Brain pericyte (primary cell): ENCODE data around the gene NOTUM.

Experiments
- DNase-seq: peaks from one replicate; pipeline ENCODE4 v3.0.0-alpha.2; 2012; ENCODE audit warnings: low read depth, low spot score

Gene NOTUM

DNA sequence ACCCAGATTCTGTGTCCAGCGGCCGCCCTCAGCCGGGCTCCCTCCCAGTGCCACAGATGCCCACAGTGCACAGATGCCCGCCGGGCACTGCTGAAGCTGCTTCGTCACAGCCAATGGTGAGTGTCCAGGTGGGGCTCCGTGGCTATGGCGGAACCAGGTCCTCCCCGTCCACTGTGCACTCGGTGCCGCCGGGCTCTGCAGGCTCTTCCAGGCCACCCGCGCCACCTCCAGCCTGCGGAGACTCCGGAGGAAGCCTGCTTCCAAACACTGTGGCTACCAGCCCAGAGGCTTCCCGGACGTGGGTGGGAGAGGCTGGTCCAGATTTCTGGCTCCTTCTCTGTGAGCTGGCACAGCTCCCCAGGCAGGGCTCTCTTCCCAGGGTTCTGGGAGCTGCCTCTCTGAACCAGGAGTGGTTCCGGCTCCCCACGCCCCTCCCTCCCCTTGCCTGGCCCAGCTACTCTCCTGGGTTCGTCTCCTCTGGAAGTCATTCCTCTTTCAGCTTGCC lies 21.1 kb downstream of the NOTUM start:
- DNase-seq = no peak

DNA sequence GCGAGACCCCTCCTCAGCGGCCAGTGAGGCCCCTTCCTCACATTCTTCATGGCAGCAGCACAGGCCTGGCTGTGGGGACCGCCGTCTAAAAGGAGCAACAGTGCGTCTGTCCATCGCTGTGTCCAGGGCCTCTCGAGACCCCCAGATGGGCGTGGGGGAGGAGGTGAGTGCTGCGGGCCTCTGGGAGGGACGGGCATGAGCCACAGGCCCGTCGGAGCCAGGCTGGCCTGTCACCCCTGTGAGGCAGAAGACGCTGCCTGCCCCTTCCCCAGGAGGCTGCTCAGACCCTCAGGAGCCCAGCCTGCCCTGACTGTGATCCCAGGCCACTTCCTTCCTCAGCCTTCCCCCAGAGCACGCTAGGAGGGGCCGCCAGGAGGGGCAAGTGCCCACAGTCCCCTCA lies 21.8 kb downstream of the NOTUM start:
- no peak for DNase-seq

DNA sequence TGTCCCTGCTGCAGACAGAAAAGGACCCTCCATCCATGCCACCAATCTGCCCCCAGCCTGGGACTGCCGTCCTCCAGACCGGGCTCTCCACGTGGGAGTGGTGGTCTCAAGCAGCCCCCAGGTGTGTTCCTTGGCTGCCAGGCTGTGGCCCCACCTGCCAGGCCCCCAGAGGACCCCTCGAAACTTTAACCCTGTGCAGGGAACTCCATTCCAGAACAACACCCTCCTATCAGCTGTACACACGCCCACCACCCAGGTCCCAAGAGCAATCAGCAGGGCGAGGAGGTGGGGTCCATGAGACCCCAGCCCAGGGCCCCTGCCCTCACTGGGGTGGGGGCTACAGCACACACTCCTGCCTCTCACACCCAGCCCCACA lies 25.3 kb downstream of the NOTUM start:
- DNase-seq = no peak

DNA sequence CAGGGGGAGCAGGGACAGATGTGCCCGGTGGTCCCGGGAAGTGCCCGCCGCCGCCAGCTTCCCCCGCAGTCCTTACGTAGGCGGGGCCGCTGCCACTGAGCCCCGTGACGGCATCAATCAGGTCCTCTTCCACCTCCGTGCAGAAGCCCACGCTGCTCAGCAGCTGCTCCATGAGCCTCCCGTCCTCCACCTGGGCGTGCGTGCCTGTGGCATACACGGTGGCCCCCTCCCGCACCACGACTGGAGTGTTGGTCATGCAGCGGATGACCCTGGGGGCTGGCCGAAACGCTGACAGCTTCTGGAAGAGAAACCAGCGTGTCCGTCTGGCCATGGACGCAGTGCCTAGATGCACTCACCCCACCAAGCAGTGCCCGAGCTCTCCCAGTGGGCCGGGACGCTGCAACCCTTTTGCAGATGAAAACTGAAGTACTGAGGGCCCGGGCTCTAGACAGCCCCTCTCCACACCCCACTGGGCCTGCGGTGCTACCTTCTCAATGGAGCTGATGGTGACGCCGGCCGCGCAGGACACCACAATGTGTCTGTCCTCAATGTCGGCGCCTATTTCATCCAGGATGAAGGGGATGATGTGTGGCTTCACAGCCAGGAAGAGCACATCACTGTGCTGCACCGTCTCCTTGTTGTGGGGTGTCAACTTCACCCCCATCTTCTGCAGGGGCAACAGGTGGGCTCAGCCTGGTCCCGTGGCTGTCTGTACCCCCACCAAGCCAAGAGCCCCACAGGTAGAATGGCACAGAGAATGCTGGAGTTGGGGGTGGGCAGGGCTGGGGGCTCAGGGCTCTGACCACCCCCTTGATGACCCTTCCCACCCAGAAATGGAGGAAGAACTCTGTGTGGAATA lies 25.9 kb downstream of the NOTUM start:
- no peak for DNase-seq

DNA sequence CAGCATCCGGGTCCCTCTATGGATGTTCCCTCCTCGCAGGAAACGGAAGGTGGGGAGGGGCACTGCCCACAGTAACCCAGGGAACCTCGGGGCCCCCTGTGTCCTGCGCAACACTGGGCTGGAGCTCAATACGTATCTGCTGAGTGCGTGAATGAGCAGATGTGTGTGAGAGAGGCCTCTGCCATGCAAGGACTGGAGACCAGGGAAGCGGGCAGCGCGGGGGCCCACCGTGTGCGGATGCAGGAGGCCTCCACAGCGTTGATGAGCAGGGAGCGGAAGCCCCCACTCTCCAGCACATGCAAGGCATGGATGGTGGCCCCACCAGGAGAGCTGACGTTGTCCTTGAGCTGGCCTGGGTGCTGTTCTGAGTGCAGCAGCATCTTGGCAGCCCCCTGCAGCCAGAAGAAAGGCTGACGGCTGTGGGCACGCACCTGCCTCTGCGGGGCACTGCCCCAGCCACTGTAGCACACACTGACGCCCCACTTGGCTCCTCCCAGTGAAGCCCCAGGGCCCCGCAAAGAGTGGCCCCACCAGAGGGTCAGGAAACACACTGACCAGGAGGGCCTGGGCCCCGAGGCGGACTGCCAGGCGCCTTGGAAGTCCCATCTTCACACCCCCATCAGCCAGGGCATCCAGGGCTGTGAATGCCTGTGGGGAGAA lies 26.8 kb downstream of the NOTUM start:
- no peak for DNase-seq

DNA sequence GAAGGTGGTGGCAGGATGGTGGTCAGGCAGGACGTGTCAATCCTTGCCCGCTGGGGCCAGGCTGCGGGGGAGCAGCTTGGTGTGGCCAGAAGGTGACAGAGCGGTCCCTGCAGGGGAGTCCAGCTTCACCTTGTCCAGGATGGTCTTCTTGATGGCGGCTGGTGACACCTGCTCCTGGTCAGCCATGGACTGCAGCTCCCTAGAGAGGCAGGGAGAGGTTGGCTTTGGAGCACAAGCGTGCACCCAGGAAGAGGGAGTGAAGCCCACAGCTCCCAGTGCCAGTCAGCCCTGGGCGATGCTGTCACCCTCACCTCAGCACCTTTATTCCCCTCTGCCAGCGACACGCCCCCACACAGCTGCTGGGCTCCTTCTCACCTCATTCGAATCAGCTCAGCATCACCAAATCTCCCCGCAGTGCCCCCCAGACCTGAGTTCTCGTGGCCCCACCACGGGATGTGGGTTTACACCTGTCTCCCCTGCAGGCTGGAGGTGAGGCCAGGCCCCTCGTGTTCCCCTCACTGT lies 27.7 kb downstream of the NOTUM start:
- no peak for DNase-seq

DNA sequence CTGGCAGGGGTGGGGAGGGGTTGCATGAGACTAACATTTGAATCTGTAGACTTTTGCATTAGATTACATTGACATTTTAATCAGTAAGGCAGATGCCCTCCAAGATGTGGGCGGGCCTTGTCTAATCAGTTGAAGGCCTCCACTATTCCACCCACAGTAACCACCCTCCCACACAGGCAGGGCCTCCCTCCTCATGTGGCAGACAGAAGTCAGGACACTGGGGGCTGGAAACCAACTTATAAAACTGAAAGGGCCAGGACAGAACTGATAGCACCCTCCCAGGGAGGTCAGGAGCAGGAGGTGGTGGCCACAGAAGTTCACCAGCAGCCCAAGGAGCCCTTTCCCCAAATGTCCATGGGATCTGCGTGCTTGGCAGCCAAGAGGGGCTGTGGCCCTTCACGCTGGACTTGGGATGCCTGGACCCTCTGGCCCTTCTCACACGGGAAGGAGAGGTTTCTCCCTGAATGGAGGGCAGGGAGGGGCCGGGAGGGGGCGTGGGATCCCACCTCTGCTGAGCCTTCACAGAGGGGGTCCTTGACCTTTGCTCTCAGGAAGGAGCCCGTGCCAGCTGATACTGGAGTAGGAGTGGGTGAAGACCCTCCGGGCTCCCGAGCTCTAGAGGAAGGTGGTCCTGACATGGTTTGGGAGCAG lies 28.5 kb downstream of the NOTUM start:
- no peak for DNase-seq

DNA sequence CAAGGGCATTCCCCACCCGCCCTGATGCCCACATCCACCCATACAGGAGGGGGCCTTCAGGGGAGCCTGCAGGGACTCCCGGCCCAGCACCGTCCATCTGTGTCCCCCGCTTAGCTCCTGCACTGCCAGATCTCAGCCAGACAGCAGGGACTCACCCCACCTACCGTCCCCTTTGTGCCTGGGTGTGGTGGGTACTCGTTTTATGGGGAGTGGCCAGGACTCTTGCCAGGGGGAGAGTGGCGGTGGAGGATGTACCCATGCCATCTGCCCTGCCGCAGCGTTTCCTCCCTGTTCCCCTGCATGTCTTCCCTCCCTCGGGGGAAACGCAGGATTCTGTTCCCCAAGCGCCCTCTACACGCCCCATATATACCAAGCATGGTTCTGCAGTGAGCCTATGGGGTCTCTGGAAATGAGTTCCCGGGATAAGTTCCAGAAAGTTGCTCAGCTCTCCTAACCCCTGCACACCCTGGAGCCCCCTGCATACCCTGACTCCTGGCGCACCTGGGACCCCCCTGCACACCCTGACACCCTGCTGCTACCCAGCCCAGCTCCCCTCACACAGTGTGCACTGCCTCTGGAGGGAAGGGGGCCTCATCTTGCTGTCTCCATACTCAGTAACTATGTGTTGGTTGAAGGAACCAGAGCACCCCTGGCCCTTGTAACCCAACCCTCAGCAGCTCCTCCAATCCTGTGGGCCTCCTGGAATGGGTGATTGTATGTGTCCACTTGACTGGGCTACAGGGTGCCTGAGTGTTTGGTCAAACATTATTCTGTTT lies 29.2 kb downstream of the NOTUM start:
- DNase-seq = no peak

DNA sequence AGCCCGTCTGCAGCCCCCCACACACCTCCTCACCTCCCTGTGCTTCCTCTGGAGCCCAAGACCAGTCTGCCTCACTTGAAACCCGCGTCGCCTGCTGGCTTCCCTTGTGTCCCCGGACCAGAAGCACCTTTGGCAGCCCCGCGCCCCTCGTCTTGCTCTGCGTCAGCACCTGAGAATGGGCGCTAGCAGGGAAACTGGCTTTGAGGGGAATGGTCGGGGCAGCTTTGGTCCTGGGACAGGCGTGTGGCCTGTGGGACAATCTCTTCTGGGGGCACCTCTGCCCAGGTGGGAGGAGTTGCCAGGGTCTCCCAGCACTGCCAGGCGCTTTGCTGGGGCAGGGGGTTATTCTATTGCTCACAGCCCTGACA lies 29.8 kb downstream of the NOTUM start:
- DNase-seq = no peak

DNA sequence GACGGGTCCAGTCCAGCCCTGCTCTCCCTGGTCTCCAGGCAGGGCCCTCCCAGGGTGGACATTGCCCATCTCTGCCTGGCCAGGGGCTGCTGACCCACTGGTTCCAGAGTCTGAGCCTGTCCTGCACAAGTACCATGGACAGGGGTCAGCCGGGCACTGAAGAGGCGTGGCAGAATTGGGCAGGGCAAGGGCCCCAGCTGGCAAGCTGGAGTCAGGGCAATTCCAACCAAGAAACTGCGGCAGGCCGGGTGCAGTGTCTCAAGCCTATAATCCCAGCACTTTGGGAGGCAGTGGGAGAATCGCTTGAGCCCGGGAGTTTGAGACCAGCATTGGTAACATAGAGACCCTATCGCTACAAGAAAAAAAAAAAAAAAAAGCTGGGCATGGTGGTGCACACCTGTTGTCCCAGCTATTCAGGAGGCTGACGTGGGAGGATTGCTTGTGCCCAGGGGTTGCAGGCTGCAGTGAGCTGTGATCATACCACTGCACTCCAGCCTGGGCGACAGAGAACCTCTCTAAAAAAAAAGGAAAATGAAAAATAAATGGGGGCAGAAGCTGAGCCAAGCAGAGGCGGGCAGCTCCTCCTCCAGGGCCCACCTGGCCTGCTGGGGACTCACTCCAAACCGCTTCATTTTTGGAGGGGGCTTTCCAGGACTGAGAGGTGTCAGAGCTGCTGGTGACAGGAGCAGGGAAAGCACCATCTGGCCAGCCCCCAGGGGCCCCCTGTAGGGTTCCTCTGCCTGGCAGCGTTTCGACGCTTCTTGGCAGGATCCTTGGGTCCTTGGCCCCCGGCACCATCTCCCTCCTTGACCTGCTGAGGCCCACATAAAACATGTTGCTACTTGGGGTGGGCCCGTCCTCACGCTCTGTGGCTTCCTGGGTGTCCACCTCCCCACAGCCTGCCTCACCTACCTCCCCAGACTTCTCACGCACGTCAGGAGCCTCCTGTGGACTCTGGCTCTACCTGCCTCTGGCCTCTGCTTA lies 30.6 kb downstream of the NOTUM start:
- DNase-seq = no peak

DNA sequence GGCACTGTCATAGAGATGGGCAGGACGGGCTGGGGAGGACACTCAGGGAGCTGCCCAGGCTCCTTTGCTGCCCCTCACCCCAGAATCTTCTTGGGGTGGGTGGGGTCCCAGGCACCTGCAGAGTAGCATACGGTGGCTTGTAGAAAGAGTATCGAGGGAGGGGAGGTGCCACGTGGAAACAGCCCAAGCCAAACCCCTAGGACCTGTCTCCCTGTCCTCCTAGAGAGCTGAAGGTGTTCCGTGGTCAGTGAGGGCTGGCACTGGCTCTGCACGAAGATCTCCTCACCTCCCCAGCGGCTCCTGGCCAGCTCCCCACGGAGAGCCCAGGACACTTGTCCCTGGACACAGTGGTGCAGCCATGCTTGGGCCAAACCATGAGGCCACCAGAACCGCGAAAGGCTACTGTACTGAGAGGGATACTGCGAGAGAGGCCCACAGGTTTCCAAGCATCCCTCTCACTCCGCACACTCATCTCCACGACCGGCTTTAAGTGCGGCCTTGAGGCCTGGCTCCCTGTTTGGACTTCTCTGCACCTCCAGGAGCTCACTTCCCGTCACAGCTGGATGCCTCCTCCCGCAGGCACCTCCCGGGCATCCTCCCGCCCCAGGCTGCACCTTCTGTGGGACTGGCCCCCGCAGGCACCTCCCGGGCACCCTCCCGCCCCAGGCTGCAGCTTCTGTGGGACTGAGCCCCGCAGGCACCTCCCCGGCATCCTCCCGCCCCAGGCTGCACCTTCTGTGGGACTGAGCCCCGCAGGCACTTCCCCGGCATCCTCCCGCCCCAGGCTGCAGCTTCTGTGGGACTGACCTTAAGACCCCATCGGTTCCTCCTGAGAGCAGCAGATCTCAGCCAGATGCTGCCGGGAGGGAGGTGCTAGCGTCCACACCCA lies 31.5 kb downstream of the NOTUM start:
- no peak for DNase-seq

DNA sequence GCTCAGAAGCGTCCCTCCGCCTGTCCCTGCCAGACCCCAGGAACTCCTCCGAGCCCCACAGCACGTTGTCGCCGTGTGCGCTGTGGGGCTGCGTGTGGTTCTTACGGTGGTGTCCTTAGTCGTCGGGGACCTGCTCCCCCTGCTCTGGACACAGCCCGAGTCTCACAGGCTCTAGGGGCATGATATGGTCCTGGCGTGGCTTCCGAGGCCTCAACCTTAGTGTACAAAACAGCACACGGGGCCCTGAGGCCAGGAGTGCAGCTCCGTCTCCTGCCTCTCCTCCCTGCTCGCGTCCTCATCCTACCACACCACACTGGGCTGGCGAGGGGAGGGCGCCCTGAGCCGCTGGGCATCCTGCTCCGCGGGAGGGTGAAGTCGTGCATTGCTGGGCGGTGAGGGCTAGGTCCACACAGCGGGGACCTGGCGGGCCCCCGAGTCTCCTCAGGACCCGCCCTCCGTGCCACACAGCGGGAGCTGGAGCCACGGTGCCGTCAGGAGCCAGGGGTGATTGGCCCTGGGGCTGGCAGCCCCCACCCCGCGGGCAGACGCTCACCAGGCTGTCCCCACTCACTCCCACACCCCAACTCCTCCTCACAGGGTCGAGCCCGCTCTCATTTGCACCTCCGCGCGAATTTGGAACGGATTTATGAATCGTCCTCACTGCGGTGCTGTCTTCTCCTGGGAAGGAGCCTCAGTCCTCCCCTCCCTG lies 32.3 kb downstream of the NOTUM start:
- no peak for DNase-seq

DNA sequence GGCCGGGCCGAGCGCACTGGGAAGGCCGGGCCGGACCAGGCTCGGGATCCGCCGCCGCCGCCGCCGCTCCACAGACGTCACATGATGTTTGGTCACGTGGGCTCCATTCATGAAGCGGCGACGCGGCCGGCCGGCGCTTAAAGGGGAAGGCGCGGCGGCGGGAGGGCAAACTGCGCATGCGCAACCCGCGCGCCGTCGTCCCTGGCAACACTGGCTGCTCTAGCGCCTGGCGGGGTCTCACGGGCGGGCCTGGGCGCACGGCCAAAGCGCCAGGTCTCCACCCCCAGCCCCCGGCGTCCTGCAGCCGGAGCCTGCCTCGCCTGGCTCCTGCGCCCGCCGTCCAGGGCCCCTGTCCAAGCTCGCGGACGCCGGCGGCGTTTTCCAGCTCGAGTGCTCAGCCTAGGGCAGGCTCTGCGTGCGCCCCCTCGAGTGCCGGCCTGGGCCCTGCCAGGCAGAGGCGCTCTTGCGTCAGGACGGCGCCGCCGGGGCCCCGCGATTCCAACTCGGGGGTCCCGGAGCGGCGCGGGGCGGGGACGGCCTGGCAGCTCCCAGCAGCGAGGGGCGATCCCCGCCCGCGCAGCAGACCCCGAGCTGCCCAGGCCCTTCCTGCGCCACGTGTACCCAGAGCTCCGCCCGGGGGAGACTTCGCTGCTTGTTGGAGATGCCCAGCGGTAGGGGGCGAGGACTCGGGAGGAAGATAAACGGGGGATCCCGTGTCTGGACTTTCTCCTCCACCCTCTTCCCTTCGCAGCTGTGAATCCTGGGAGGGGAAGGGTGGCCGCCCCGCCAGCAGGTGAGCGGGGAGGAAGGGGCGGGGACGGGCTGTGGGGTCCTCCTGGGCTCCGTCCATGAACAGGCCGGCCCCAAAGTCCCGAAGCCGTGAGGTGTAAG lies 33.1 kb downstream of the NOTUM start, which contains the start of gene MAFG:
TSS of gene MAFG (minus strand) at position 83 of the 891 bp plus-strand sequence. CDS start 4,550 bp downstream, outside the sequence.
- DNase-seq = peak; percentile 91

DNA sequence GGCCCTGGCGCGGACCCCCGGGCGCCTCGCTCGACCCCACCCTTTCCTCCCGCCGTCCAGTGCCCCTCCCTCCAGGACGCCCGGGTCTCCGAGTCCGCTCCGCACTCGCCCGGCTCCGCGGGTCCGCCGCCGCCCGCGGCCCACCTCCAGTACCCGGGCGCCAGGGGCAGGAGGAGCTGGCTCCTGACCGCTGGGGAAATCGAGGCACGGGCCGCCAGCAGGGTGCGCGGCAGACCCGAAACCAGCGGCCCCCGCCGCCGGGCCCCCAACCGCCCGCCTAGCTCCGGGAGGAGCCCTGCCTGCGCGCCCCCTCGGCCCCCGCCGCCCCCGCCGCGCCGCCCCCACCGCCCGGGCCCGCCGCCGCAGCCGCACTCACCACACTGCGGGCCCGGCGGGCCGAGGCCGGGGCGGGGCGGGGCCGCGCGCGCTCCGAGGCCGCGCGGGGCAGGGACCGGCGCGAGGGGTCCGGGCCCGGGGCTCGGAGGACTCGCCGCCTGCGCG lies 33.8 kb downstream of the NOTUM start:
- no peak for DNase-seq

DNA sequence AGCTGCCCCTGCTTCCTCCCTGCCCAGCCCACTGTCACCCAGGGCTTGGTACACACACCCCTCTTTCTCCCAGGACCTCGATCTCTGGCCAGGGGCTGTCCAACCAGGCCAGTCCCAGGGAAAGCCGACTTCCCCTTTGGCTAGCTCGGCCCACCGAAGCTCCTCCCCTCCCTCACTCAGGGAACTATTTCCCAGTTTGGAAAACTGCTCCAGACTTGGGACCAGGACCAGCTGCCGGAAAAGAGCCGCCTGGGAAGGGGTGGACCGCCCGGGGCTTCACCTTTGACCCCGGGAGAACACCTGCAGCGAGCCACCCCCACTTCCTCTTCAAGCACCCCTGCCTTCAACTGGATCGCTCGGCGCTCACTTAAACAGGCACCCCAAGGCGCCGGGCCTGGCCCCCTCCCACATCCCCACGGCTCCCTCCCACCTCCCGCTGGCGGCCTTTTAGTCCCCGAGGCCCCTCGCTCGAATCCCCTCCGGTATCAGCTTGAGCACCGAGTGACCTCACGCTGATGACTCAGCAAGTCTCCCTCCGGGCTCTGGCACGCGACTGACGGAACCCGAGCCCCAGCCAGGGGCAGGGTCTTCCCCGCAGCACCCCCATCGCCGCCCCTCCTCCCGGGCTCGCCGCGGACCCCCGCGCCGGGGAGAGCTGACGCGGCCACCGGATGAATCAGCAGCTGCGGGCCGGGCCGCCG lies 34.4 kb downstream of the NOTUM start:
- DNase-seq = peak; percentile 45

DNA sequence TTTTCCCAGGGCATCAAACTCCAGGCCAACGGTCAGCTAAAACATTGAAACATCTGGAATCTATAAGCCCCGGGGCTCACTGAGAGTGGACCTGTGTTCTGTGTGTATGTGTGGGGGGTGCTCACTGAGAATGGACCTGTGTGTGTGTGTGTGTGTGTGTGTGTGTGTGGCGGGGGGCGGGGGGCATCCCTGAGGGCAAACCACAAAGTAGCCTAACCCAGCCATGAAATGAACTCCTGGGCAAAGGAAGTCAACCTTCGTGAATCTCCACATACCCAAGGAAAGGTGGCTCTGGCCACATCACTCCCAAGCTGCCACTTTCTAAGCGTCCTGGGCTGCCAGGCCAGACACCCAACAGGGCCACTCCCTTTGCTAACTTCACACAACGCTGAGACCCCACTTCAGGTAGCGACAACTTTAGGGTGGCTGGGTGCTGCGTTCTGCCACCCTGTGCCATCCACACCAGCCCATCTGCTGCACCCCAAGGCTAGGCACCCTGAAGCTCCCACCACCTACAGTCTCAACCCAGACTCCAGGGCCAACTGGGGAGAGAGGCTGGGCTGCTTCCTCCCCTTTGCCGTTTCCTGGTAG lies 35.0 kb downstream of the NOTUM start:
- DNase-seq = no peak
